ENCODE measurements around the gene CD160. TPM values are rescaled to one million over a fixed set of nuclear protein-coding genes. Genes with fewer than 3 reads are reported as not detected.
A peak's percentile ranks its signal among the peaks of the same experiment; 100 is the strongest.

The CD160 gene
- total and polyA plus RNA-seq, 2 of the 13 experiments (the other 11 are each of a cell fraction or from before 2014, with no cell fraction given) = 0.09 TPM; not detected in 1

GRCh38 chr1:145720878-145721671 is 1.8 kb downstream of the CD160 start (continued):
- TF ChIP-seq THAP7 (CRISPR knock-in tag; IDR thresholded peaks at IDR 0.05) (no peak), ZBTB43 (CRISPR knock-in tag; conservative IDR thresholded peaks at IDR 0.05) (no peak), GLI4 (CRISPR knock-in tag; IDR thresholded peaks at IDR 0.05; ENCODE audit: borderline replicate concordance) (no peak), ZNF501 (CRISPR knock-in tag; IDR thresholded peaks at IDR 0.05) (peak; percentile 82), ZNF354B (CRISPR knock-in tag; IDR thresholded peaks at IDR 0.05) (no peak), TEF (CRISPR knock-in tag; IDR thresholded peaks at IDR 0.05) (no peak), GABPB1 (CRISPR knock-in tag; IDR thresholded peaks at IDR 0.05) (peak; percentile 55; the same call in 1 of the 2 replicates), JDP2 (CRISPR knock-in tag; IDR thresholded peaks at IDR 0.05; ENCODE audit: borderline replicate concordance) (no peak), GMEB2 (CRISPR knock-in tag; IDR thresholded peaks at IDR 0.05; ENCODE audit: low read depth) (no peak), NR0B2 (CRISPR knock-in tag; IDR thresholded peaks at IDR 0.05) (no peak), DNMT3B (CRISPR knock-in tag; conservative IDR thresholded peaks at IDR 0.05) (no peak), SKIL (CRISPR knock-in tag; IDR thresholded peaks at IDR 0.05; ENCODE audit: borderline replicate concordance) (no peak), KLF9 (CRISPR knock-in tag; IDR thresholded peaks at IDR 0.05; ENCODE audit: low read depth) (no peak), NFYC (CRISPR knock-in tag; IDR thresholded peaks at IDR 0.05) (no peak), ZNF292 (CRISPR knock-in tag; IDR thresholded peaks at IDR 0.05; ENCODE audit: borderline replicate concordance, low read depth) (no peak), IKZF1 (IDR thresholded peaks at IDR 0.05) (no peak), ZNF614 (CRISPR knock-in tag; IDR thresholded peaks at IDR 0.05; ENCODE audit: borderline replicate concordance) (peak; percentile 24; the same call in 1 of the 2 replicates), ZNF317 (CRISPR knock-in tag; IDR thresholded peaks at IDR 0.05) (no peak), ZNF770 (CRISPR knock-in tag; IDR thresholded peaks at IDR 0.05) (no peak), MED8 (CRISPR knock-in tag; IDR thresholded peaks at IDR 0.05; ENCODE audit: insufficient replicate concordance) (no peak)
